ENCODE data around the gene SLC25A2. TPM values are rescaled to one million over a fixed set of nuclear protein-coding genes. Genes with fewer than 3 reads are reported as not detected.

Gene SLC25A2
- total RNA-seq, 1 donor from 2014 or later, result 0.71 TPM

GRCh38 chr5:141328231-141328630 lies 24.4 kb upstream of the SLC25A2 start:
- intact Hi-C loops (cut with DNase I), result no loop called here

GRCh38 chr5:141326088-141326854 lies 22.4 kb upstream of the SLC25A2 start:
- Histone ChIP-seq H3K27me3 (ENCODE audit: low read depth) (peaks cover 8% of the 10 kb centered on the region), H3K27ac (peak overlapping the region; percentile 46), H3K36me3 (no peaks in the 10 kb centered on the region), H3K4me1 (no peaks in the 10 kb centered on the region), H3K4me3 (peak overlapping the region; percentile 41), H3K9me3 (peaks cover 38% of the 10 kb centered on the region)
- TF ChIP-seq CTCF (IDR thresholded peaks at IDR 0.05), result peak; percentile 44
- DNase-seq (peak; percentile 62), ATAC-seq (peak; percentile 70 to 91)
- intact Hi-C loops (cut with DNase I), result no loop called here

More at GRCh38 chr5:141328231-141328630, 24.4 kb upstream of the SLC25A2 start:
- no peak for TF ChIP-seq CTCF (IDR thresholded peaks at IDR 0.05)
- no peak overlapping the region for H3K27ac ChIP-seq
- peaks cover 15% of the 10 kb centered on the region for H3K27me3 ChIP-seq (ENCODE audit: low read depth)
- peaks cover 21% of the 10 kb centered on the region for H3K9me3 ChIP-seq
- no peaks in the 10 kb centered on the region for H3K36me3 ChIP-seq
- no peak for DNase-seq
- no peak overlapping the region for H3K4me3 ChIP-seq
- H3K4me1 ChIP-seq, result no peaks in the 10 kb centered on the region
- ATAC-seq, result no peak

GRCh38 chr5:141322261-141322660 lies 18.4 kb upstream of the SLC25A2 start:
- peaks cover 52% of the 10 kb centered on the region for H3K9me3 ChIP-seq
- DNase-seq, result no peak

GRCh38 chr5:141320225-141321169 lies 16.6 kb upstream of the SLC25A2 start, which contains the start of gene TAF7:
TAF7 (minus strand) TSS chr5:141320784; CDS start chr5:141320044, 740 bp downstream.
- peak; percentile 99 to 100 for ATAC-seq
- peak; percentile 83 for TF ChIP-seq CTCF (IDR thresholded peaks at IDR 0.05)
- intact Hi-C loops (cut with DNase I), result no loop called here
- DNase-seq, result peak; percentile 94
- Histone ChIP-seq H3K27me3 (ENCODE audit: low read depth) (no peaks in the 10 kb centered on the region), H3K4me1 (no peaks in the 10 kb centered on the region), H3K4me3 (peak within 1 kb of the TSS; percentile 82), H3K36me3 (no peaks in the 10 kb centered on the region), H3K9me3 (peaks cover 69% of the 10 kb centered on the region), H3K27ac (peak within 1 kb of the TSS; percentile 98)

More at GRCh38 chr5:141322261-141322660, 18.4 kb upstream of the SLC25A2 start:
- no peak for TF ChIP-seq CTCF (IDR thresholded peaks at IDR 0.05)
- H3K4me3 ChIP-seq, result no peak overlapping the region
- intact Hi-C loops (cut with DNase I), result no loop called here
- no peaks in the 10 kb centered on the region for H3K36me3 ChIP-seq
- ATAC-seq, result no peak
- H3K27ac ChIP-seq, result no peak overlapping the region
- H3K4me1 ChIP-seq, result no peaks in the 10 kb centered on the region
- H3K27me3 ChIP-seq (ENCODE audit: low read depth), result peaks cover 5% of the 10 kb centered on the region

GRCh38 chr5:141319699-141320098 lies 15.8 kb upstream of the SLC25A2 start:
- intact Hi-C loops (cut with DNase I), result no loop called here
- Histone ChIP-seq H3K9me3 (peaks cover 73% of the 10 kb centered on the region), H3K27me3 (ENCODE audit: low read depth) (no peaks in the 10 kb centered on the region), H3K4me1 (no peaks in the 10 kb centered on the region), H3K4me3 (peak overlapping the region; percentile 82), H3K36me3 (no peaks in the 10 kb centered on the region), H3K27ac (no peak overlapping the region)
- DNase-seq (no peak), ATAC-seq (no peak)
- TF ChIP-seq CTCF (IDR thresholded peaks at IDR 0.05), result no peak

All from lower lobe of right lung (tissue), 2 donors.